ENCODE measurements around the gene FOXA2.

The FOXA2 gene

DNA sequence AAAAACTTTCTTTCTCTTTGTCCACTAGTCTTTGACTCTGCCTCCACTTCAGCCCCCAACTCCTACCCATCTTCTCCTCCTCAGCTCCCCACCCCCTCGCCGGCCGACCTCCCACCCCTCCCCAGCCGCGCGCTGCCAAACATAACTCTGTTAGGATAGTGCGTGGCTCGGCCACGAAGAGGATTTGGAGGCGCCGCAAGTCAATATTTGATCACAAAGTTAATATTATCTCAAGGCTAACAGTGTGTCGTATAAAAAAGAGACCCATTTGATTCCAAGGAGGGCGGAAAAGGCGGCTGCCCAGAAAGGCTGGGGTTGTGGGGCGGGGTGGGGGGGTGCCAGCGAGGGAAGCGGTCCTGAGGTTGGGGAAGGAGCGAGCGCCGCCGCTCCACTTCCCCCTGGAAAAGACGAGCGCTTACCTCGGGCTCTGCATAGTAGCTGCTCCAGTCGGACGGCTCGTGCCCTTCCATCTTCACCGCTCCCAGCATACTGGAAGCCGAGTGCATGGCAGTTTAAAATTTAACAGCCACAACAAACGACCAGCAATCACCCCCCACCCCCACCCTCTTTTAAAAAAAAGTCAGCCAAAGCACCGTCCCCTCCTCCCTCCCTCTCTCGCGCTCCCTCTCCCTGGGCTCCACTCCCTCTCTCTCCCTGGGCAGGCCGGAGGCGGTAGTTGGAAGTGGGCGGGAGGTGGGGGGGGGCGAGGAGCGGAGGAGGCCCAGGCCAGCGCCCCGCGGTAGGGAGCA, 425 bp downstream of the FOXA2 start:
- no peak for DNase-seq (ENCODE audit: low spot score)

DNA sequence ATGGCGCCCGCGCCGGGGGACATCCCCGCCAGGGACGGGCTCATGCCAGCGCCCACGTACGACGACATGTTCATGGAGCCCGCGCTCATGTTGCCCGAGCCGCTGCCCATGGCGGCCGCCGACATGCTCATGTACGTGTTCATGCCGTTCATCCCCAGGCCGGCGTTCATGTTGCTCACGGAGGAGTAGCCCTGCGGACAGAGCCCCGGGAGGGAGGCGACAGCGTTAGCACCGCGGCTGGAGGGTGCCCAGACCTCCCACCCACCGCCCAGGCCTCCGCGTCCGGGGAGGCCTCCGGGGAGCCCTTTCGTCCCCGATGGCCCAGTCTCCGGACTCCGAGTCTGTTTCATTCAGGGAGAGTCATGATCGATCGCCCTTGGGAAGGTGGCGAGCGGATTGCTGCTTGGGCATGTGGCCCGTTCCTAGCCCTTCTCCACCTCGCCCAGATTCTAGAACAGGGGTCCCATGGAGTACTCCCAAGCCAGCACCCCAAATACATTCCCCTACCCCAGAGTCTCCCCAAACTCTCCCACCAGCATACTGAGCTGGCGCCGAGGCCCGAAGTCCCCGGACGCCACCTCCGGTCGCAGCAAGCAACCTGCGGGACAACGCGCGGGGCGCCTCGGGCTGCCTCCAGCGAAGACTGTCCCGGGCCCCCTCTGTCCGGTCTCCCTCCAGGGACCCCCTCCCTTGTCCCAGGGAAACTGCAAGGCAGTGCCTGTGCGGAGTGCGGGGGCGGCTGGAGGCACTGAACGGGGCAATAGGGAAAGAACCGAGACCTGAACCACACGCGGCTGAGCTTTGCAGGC, 1.2 kb downstream of the FOXA2 start:
- no peak for DNase-seq (ENCODE audit: low spot score)

DNA sequence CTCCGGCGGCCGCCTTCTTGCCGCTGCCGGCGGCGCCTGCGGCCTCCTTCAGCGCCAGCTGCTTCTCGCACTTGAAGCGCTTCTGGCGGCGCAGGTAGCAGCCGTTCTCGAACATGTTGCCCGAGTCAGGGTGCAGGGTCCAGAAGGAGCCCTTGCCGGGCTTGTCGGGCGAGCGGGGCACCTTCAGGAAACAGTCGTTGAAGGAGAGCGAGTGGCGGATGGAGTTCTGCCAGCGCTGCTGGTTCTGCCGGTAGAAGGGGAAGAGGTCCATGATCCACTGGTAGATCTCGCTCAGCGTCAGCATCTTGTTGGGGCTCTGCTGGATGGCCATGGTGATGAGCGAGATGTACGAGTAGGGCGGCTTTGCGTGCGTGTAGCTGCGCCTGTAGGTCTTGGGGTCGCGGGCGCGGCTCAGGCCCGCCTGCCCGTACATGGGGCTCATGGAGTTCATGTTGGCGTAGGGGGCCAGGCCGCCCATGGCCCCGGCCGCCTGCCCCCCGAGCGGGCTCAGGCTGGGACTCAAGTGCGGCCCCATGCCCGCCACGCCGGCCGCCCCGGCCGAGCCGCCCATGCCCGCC, 1.9 kb downstream of the FOXA2 start:
- no peak for DNase-seq (ENCODE audit: low spot score)

DNA sequence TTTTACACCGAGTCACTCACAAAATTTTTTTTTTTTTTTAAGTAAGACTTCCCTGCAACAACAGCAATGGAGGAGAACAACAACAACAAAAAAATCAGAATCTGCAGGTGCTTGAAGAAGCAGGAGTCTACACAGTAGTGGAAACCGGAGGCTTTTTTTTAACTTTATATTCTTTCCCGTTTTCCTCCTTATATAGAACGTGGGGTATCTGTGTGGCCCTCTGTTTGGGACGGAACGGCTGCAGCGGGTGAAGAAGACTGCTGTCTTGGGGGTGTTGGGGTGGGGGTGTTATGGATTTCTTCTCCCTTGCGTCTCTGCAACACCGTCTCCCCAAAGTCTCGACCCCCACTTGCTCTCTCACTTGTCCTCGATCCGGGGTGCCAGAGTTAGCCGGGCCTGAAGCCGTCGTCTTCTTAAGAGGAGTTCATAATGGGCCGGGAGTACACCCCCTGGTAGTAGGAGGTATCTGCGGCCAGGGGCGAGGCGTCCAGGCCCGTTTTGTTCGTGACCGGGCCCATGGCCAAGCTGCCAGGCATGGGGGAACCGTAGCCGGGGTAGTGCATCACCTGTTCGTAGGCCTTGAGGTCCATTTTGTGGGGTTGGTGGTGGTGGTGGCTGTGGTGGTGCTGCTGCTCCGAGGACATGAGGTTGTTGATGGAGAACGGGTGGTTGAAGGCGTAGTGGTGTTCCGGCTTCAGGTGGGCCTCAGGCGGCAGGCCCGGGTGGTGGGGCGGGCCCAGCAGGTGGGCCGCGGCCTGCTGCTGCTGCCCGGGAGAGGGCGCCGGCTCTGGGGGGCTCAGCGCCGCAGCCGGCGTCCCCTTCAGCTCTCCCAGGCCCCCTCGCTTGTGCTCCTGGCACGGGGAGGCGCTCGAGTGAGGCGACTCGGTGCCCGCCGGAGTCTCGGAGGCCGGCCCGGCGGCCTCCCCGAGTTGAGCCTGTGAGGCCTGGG, 2.7 kb downstream of the FOXA2 start:
- no peak for DNase-seq (ENCODE audit: low spot score)

DNA sequence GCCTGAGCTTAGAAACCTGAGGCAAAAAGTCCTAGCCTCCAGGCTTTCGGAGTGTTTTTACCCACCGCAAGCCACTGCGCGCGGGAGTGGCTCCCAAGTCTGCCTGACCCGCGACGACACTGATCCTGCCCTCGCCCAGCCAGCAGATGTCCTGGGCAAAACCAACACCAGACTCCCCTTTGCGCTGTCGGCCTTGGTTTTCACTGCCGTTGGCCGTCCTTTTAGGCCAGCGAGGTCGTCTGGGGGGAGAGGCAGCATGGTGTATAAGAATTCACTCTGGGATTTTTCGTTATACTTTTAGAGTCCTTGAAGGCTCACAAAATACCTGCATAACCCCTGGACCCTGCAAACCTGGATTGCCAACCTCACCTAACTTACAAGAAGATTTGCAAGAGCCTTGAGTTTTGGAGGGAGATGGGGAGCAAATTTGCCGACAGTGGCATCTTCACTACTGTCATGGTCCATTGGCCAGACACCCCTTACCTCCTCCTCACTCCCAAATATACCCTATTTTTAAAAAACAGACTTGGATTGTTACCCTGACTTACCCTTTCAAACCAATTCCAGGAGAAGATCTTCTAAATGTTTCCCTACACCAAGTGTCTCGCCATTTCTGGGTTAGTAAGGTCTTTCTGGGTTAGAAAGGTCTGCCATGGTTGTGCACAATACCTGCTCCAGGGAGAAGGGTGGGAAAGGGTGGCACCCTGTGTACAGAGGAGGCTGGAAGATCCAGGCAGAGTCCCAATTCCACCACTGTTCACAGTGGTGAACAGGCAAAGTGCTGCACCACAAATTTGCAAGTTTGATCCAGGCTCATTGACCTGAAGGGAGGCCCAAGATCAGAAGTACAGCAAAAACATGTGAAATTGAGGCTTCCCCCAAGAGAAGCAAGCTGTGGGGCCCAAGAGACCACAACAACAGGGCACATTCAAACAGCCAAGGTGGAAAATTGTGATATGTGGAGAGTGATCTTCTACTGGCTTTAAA, 4.4 kb downstream of the FOXA2 start:
- DNase-seq (ENCODE audit: low spot score): no peak

DNA sequence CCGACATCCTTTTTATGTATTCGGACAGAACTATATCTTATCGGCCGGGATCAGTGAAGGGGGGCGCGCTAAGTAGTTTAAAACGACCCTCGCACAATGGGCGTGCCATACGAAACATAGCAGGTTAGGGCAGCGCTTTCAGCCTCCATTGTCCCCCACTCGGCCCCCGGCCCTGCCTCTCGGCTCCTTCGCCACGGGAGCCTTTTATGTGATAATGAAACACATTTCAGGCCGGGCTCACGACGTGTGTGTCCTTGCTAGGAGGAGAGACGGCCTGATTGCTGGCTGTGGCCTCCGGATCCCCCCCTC, 5.3 kb downstream of the FOXA2 start:
- no peak for DNase-seq (ENCODE audit: low spot score)

DNA sequence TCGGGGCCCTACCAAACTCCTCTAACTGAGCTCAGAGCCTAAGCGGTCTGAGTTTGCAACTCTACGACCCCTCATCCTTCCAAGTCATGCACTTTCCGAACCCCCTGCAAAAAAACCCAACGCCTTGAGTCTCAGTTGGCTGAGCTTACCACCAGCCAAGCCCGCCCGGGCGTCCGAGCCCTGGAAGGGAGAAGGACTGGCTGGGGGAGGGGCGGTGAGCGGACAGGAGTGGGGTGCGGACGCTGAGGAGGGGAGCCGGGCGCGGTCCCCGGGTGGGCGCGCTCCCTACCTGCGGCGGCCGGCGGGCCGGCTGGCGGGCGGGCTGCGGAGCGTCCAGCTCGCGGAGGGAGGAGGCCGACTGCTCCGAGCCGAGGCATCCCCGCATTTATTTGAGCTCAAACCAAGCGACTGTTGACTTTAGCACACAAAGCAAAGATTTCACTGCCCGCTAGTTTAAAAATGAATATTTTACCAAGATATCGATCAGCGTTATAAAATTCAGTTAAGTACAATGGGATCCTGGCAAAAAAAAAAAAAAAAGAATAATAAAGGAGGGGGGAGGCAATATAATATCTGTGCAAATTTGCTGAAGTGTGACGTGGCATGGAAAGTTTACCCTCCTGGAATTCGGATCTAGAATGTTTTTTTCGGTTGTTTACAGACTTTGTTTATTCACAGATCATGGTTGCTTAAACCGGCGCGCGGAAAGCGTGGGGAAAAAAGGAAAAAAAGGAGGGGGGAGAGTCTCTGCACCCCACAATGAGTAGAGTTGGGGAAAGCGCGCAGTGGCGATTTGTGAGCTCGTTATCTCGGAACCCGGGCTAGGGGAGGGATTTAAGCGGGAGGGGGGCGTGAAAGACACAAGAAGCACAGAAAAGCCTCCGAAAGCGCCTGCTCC, 5.9 kb downstream of the FOXA2 start:
- DNase-seq (ENCODE audit: low spot score): no peak

DNA sequence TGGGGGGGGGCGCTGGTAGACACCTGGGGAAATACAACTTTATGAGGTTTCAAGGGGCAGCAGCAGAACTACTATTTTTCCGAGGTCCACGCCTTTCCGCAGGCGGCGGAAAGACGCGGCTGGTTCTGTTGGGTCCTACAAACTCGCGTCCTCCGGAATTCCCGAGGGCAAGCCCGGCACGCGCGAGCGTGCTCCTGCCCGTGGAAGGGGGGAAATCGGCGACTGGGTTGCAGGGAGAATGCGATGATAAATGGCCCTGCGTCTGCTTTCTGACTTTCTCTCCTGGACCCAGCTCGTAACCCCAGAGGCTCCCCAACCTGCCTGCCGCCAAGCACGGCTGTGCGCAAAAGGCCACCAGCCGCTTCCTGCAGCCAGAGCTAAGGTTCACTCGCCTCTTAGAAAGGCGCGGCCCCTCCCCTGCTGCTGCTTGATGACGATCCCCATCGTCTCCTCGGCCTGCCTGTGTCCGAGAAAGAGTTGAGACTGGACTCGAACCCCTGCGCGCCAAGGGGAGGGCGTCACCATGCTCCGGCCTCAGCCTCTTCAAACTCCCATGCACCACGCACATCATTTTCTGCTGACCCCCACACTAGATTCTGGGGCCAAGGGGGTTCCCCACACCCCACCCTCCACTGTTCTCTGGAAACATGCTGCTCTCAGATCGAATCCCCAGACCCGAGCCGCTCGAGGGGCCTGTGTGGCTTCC, 6.7 kb downstream of the FOXA2 start:
- no peak for DNase-seq (ENCODE audit: low spot score)

DNA sequence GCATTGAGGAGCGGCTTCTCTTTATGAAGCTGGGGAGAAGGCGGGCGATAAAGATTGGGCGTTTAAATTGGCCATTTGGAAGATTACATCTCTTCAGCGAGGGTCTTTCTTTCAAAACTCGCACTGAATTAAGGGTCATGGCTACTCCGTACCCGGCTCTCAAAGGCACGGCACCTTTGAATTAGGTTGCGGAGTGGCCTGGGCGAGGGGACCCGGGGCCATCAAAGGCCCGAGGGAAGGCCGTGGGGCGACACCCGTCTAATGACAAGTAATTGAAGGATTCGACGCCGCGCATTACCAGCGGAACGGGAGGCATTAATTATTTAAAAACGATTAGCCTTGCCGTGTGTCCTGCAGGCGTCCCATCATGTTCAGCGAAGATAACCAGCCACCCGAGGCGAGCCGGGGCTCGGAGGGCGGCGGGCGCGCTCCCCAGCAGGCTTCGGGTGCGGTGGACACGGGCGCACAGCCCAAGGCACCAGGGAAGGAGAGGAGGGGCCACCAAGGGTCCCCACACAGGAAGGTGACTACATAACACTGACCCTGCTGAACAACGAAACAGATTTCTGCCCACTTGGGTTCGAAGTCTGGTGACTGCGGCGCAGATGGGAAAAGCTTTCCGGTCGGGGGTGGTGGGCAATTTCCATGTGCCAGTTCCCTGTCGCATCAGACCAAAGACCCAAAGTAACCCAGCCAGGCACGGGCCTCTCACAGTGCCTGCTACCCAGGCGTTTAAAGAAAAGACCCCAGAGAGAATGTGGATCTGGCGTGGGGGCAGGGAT, 7.4 kb downstream of the FOXA2 start:
- no peak for DNase-seq (ENCODE audit: low spot score)

DNA sequence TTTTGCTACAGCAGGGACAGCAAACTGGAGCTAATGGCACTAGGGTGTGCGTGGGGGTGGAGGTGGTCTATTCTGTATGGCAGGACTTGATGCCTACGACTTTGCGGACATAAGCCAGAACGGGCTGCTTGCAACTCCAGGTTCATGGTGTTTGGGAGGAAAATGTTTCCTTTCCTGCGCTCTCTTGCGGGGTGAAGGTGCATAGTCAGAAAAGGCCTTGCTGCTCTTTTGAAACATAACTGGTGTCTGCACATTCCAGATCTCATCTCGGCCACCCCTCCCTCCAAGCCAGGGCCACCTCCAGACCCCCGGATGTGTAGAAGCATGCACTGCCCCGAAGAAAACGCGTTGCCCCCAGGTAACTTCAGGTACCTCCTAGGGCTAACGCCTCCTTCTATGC, 8.1 kb downstream of the FOXA2 start:
- DNase-seq (ENCODE audit: low spot score): no peak

DNA sequence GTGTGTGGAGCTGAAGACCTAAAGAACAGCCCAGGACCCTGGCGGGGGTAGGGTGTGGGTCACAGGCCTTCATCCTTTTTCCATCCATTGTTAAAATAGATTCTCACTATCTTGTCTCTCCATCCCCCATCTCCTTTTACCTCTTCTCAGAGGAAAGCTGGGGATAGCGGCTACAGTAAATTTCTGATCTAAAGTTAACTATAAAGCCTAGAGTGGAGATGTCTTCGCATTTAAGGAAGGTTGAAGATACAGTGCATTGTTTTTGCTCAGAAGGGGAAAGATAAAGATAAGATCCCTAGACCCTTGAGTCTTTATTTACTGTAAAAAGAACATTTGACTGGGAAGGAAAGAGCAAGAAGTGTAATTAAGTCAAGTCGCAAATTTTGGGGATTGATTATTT, 8.6 kb downstream of the FOXA2 start:
- no peak for DNase-seq (ENCODE audit: low spot score)

DNA sequence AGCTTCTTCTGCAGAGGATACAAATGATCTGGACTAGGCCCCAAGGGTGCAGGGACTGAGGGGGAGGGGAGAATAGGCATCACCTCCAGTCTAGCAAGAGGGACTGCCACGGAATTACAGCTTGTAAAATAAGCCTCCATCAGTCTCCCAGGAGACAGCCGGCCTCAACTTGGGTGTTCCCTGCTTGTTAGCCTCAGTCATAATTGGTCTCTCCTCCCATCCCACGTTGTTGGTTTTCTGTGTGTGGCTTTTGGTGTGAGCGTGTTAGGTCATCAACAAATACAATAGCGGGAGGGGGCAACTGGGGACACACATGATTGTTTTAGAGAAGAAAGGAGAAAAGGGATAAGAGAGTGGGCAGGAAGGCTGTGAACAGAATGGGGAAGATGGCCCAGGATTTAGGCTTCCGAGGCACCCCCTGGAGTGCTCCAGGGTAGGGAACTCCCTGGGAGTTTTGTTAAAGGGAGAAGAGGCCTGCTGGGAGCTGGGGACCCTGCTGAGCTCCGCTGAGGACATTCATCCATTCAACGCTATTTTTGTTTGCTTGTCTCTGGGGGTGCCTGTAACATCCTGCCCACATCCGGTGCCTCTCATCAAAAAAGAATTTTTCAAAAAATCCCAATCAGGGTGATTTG, 9.2 kb downstream of the FOXA2 start:
- no peak for DNase-seq (ENCODE audit: low spot score)

DNA sequence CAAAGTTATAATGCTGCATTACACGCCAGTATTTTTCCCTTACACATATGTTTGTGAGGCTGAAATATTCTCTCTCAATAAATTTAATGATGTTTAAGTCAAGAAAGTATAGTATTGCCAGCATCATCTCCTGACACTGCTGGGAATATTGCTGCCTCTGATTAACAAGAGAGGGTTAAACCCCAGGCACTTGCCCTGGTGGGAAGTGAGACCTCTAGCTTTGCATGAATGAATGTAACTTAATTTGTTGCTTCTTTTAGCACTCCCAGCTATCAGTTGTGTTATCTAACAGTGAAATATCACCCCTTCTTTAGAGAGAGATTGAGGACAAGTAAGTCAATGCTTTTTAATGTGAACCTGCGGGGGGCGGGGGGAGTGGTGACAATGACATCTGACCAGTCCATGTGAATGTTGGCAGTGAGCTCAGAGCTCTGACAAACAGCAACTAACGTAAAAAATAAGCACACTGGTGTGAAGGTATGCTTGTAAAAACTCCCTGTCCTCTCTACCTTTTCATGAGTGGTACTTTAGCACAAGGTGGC, 9.8 kb downstream of the FOXA2 start:
- no peak for DNase-seq (ENCODE audit: low spot score)

DNA sequence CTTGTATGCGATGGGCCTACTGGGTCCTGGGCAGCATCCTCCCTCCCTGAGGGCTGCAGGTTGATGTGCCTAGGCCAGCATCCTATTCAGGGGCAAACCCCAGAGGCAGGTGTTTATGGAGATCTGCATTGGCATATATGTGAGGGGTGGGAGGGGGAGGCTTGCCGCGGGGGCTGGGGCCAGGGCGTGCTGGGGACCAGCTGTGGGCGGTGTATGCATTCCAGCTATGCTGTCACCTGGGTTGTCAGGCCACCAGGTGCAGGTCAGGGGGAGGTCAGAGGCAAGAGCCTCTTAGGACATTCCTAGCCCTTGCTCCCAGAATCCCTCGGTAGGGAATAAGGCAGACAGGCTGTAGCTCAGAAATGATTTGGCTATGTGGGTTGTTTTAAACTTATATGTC, 11.9 kb downstream of the FOXA2 start:
- no peak for DNase-seq (ENCODE audit: low spot score)

DNA sequence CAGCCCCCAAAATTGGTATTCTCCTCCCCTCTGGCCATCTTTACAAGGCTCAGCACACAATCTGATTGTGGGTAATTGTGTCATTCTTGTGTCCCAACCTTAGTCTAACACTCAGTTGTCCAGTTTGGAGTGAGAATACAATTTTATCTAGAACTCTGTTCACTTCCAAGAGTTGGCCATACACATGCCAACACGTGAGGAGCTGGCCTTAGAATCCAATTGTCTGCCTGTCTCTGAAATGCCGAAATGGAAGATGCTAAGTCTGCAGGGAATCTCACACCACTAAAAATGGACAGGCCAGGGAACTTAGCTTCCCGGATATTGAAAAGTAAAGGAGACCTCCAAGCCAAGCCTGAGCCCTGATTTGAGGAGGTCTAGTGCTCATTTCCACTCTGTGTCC, 12.3 kb downstream of the FOXA2 start:
- no peak for DNase-seq (ENCODE audit: low spot score)

DNA sequence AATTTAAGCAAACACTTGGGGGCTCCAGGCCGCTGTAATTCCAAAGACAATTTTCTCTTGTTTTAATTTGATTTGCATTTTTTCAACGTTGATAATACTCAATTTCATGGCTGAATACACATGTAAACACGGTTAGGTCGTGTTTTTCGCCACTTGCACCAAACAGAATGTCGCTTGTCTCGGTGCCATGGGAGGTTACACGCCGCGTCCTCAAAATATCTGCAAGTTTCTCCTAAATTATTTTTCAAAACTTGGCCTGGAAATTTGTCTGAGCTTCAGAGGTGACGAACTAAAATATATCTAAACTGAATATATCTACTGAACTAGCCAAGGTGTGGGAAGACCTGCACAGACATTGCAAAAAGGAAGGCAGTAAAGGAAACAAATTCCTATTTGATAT, 15.0 kb downstream of the FOXA2 start:
- DNase-seq (ENCODE audit: low spot score): no peak

DNA sequence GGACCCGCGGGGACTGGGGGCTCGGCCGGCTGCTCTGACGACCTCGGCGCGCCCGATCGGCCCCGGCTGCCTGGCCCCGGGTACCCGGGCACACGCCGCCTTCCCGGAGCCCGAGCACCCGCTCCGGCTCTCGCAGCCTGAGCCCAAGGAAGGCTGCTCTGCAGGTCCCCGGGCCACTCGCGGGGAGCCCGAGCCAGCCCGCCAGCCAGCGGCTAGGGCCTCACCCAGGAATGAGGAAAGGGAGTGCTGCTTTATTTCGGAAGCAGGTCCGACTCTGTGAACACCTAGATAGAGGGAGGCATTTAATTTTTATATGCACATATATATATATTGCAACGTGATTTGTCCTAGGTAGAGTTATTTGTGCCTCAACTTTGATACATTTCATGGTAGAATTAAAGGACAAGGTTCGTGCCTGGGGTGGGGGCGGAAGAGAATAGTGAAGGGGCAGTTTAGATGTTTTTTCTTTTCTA, 15.5 kb downstream of the FOXA2 start:
- DNase-seq (ENCODE audit: low spot score): no peak
